OCI-LY1 (cell line): ENCODE data around the gene ZNF697.
"Not testable (repeated sequence)": the region's sequence is repeated elsewhere in the genome, so short reads cannot be mapped to it uniquely, and the experiment has no call there.

Experiments
- H2AFZ ChIP-seq: fragments of 200-600 bp; sonication (generic), shearing (Covaris generic); 2 replicates; pipeline ENCODE4 v1.6.0; 2014; ENCODE audit warnings: antibody characterized with exemption, mild to moderate bottlenecking, low read length
- H3F3A ChIP-seq: fragments of 200-600 bp; sonication (generic), shearing (Covaris generic); 2 replicates; pipeline ENCODE4 v1.6.0; 2014; ENCODE audit warnings: mild to moderate bottlenecking, antibody characterized with exemption, low read length, moderate library complexity; ENCODE audit not compliant: insufficient read depth
- H3K27ac ChIP-seq: fragments of 200-600 bp; sonication (generic); 2 replicates; pipeline ENCODE4 v1.5.1; 2014; ENCODE audit warnings: low read length, mixed run types, mild to moderate bottlenecking, low read depth; ENCODE audit not compliant: poor library complexity, severe bottlenecking
- H3K27me3 ChIP-seq: fragments of 200-600 bp; sonication (generic); 2 replicates; pipeline ENCODE4 v1.6.0; 2014; ENCODE audit warnings: antibody characterized with exemption, mild to moderate bottlenecking, low read length, moderate library complexity; ENCODE audit not compliant: insufficient read depth
- H3K36me3 ChIP-seq: fragments of 200-600 bp; sonication (generic); 2 replicates; pipeline ENCODE4 v1.6.1; 2014; ENCODE audit warnings: mild to moderate bottlenecking, antibody characterized with exemption, low read length, moderate library complexity, mixed read lengths; ENCODE audit not compliant: insufficient read depth
- H3K4me1 ChIP-seq: fragments of 200-600 bp; sonication (generic); 2 replicates; pipeline ENCODE4 v1.5.1; 2014; ENCODE audit warnings: mild to moderate bottlenecking, low read length, moderate library complexity; ENCODE audit not compliant: insufficient read depth, severe bottlenecking
- H3K4me2 ChIP-seq: fragments of 200-600 bp; sonication (generic), shearing (Covaris generic); 2 replicates; pipeline ENCODE4 v1.6.1; 2014; ENCODE audit warnings: low read length
- H3K4me3 ChIP-seq: fragments of 200-600 bp; sonication (generic); 2 replicates; pipeline ENCODE4 v1.5.1; 2014; ENCODE audit warnings: low read length, low read depth, mild to moderate bottlenecking, mixed read lengths; ENCODE audit not compliant: poor library complexity, severe bottlenecking
- H3K79me2 ChIP-seq: fragments of 200-600 bp; shearing (Covaris generic); 2 replicates; pipeline ENCODE4 v1.6.1; 2016; ENCODE audit warnings: mixed run types, low read length, mixed read lengths; ENCODE audit not compliant: insufficient read depth
- H3K9ac ChIP-seq: fragments of 200-600 bp; sonication (generic), shearing (Covaris generic); 2 replicates; pipeline ENCODE4 v1.6.1; 2014; ENCODE audit warnings: mild to moderate bottlenecking, low read length, mixed read lengths
- H3K9me2 ChIP-seq: fragments of 200-600 bp; sonication (generic), shearing (Covaris generic); 2 replicates; pipeline ENCODE4 v1.6.1; 2014; ENCODE audit warnings: low read depth, mild to moderate bottlenecking, low read length, mixed read lengths
- H3K9me3 ChIP-seq: fragments of 200-600 bp; shearing (Covaris generic); 2 replicates; pipeline ENCODE4 v1.6.1; 2014; ENCODE audit warnings: low read length, mixed read lengths
- H4K20me1 ChIP-seq: fragments of 200-600 bp; sonication (generic), shearing (Covaris generic); 2 replicates; pipeline ENCODE4 v1.6.0; 2016; ENCODE audit warnings: mild to moderate bottlenecking, low read length; ENCODE audit not compliant: insufficient read depth
- CTCF ChIP-seq: fragments of 200-600 bp; sonication (generic), shearing (Covaris generic); IDR thresholded peaks from 2 replicates; pipeline ENCODE4 v1.5.1; 2017; ENCODE audit warnings: mild to moderate bottlenecking, antibody characterized with exemption, low read length, moderate library complexity, mixed read lengths
- EZH2 ChIP-seq: fragments of 200-600 bp; sonication (generic), shearing (Covaris generic); IDR thresholded peaks from 2 replicates; pipeline ENCODE4 v1.8.0; 2017; ENCODE audit warnings: borderline replicate concordance, mixed run types, mild to moderate bottlenecking, antibody characterized with exemption, low read length, moderate library complexity, mixed read lengths

ZNF697 gene

GRCh38 chr1:119603695-119604094 is 44.4 kb downstream of the ZNF697 start:
- H3K27me3 ChIP-seq = no peaks in the 10 kb centered on the region
- H3K9me3 ChIP-seq = no peaks in the 10 kb centered on the region
- no peak overlapping the region for H2AFZ ChIP-seq
- H3K4me3 ChIP-seq = no peak overlapping the region
- H3K9ac ChIP-seq = no peak overlapping the region
- no peak overlapping the region for H3K4me2 ChIP-seq
- no peaks in the 10 kb centered on the region for H4K20me1 ChIP-seq
- H3K36me3 ChIP-seq = no peaks in the 10 kb centered on the region
- no peak overlapping the region for H3K27ac ChIP-seq
- no peaks in the 10 kb centered on the region for H3K9me2 ChIP-seq
- TF ChIP-seq CTCF (no peak), EZH2 (no peak)
- H3F3A ChIP-seq = no peaks in the 10 kb centered on the region
- no peaks in the 10 kb centered on the region for H3K79me2 ChIP-seq
- no peaks in the 10 kb centered on the region for H3K4me1 ChIP-seq

GRCh38 chr1:119603241-119603640 is 44.8 kb downstream of the ZNF697 start:
- not testable (repeated sequence) for H3K4me2 ChIP-seq, H3K27ac ChIP-seq, H3K36me3 ChIP-seq, H2AFZ ChIP-seq, H3K27me3 ChIP-seq, H3K9me2 ChIP-seq, H3K9me3 ChIP-seq, H4K20me1 ChIP-seq, H3K79me2 ChIP-seq, H3K4me1 ChIP-seq, H3F3A ChIP-seq, H3K4me3 ChIP-seq, H3K9ac ChIP-seq

- H3K4me1 ChIP-seq = not testable (repeated sequence)
Observed at GRCh38 chr1:119602789-119603188, 45.3 kb downstream of the ZNF697 start.

GRCh38 chr1:119602169-119602568 is 45.9 kb downstream of the ZNF697 start:
- H4K20me1 ChIP-seq = no peaks in the 10 kb centered on the region
- no peaks in the 10 kb centered on the region for H3F3A ChIP-seq
- H3K9me2 ChIP-seq = no peaks in the 10 kb centered on the region
- H3K27ac ChIP-seq = no peak overlapping the region
- no peaks in the 10 kb centered on the region for H3K79me2 ChIP-seq
- H3K4me1 ChIP-seq = no peaks in the 10 kb centered on the region
- H3K9ac ChIP-seq = no peak overlapping the region
- TF ChIP-seq EZH2 (no peak), CTCF (no peak)
- no peaks in the 10 kb centered on the region for H3K27me3 ChIP-seq
- H3K4me2 ChIP-seq = no peak overlapping the region
- no peaks in the 10 kb centered on the region for H3K9me3 ChIP-seq
- no peaks in the 10 kb centered on the region for H3K36me3 ChIP-seq
- H2AFZ ChIP-seq = no peak overlapping the region
- H3K4me3 ChIP-seq = no peak overlapping the region

More at GRCh38 chr1:119602789-119603188, 45.3 kb downstream of the ZNF697 start:
- not testable (repeated sequence) for H3K9ac ChIP-seq, H4K20me1 ChIP-seq, H3K4me3 ChIP-seq, H3K9me2 ChIP-seq, H2AFZ ChIP-seq, H3K27me3 ChIP-seq, H3K36me3 ChIP-seq, H3K4me2 ChIP-seq, H3K27ac ChIP-seq, H3K9me3 ChIP-seq, H3K79me2 ChIP-seq, H3F3A ChIP-seq
